Measurements from ENCODE around the gene C17orf100. TPM values are rescaled to one million over a fixed set of nuclear protein-coding genes. Genes with fewer than 3 reads are reported as not detected.
"Not testable (repeated sequence)": the region's sequence is repeated elsewhere in the genome, so short reads cannot be mapped to it uniquely, and the experiment has no call there.

The C17orf100 gene
- total RNA-seq, 1 experiment from 2014 or later, result 5.7 TPM

- in situ Hi-C loops (cut with HindIII; ENCODE audit: low pct_unique_long_range_greater_than_20kb, low sequenced_read_pairs), result no loop called here
- DNase-seq (ENCODE audit: low read depth), result no peak
Measured at GRCh38 chr17:6683081-6683684, 31.6 kb downstream of the C17orf100 start.

GRCh38 chr17:6683730-6684459 is 32.3 kb downstream of the C17orf100 start:
- DNase-seq (ENCODE audit: low read depth), result no peak
- in situ Hi-C loops (cut with HindIII; ENCODE audit: low pct_unique_long_range_greater_than_20kb, low sequenced_read_pairs), result no loop called here

- in situ Hi-C loops (cut with HindIII; ENCODE audit: low pct_unique_long_range_greater_than_20kb, low sequenced_read_pairs), result no loop called here
- DNase-seq (ENCODE audit: low read depth), result no peak
Measured at GRCh38 chr17:6684460-6684783, 32.9 kb downstream of the C17orf100 start.

GRCh38 chr17:6684881-6685767 is 33.6 kb downstream of the C17orf100 start:
- DNase-seq (ENCODE audit: low read depth), result no peak
- in situ Hi-C loops (cut with HindIII; ENCODE audit: low pct_unique_long_range_greater_than_20kb, low sequenced_read_pairs), result no loop called here

GRCh38 chr17:6686026-6686425 is 34.5 kb downstream of the C17orf100 start:
- in situ Hi-C loops (cut with HindIII; ENCODE audit: low pct_unique_long_range_greater_than_20kb, low sequenced_read_pairs), result no loop called here
- DNase-seq (ENCODE audit: low read depth), result no peak

GRCh38 chr17:6688944-6689343 is 37.4 kb downstream of the C17orf100 start:
- in situ Hi-C loops (cut with HindIII; ENCODE audit: low pct_unique_long_range_greater_than_20kb, low sequenced_read_pairs), result no loop called here
- no peak for DNase-seq (ENCODE audit: low read depth)

GRCh38 chr17:6690641-6691040 is 39.1 kb downstream of the C17orf100 start:
- in situ Hi-C loops (cut with HindIII; ENCODE audit: low pct_unique_long_range_greater_than_20kb, low sequenced_read_pairs), result no loop called here

GRCh38 chr17:6691546-6691945 is 40.0 kb downstream of the C17orf100 start:
- DNase-seq (ENCODE audit: low read depth), result no peak
- in situ Hi-C loops (cut with HindIII; ENCODE audit: low pct_unique_long_range_greater_than_20kb, low sequenced_read_pairs), result no loop called here

More at GRCh38 chr17:6690641-6691040, 39.1 kb downstream of the C17orf100 start:
- DNase-seq (ENCODE audit: low read depth), result no peak

GRCh38 chr17:6691958-6692357 is 40.4 kb downstream of the C17orf100 start:
- in situ Hi-C loops (cut with HindIII; ENCODE audit: low pct_unique_long_range_greater_than_20kb, low sequenced_read_pairs); DNase-seq (ENCODE audit: low read depth): not testable (repeated sequence)

- in situ Hi-C loops (cut with HindIII; ENCODE audit: low pct_unique_long_range_greater_than_20kb, low sequenced_read_pairs), result no loop called here
- DNase-seq (ENCODE audit: low read depth), result no peak
Measured at GRCh38 chr17:6695051-6695450, 43.5 kb downstream of the C17orf100 start.

- in situ Hi-C loops (cut with HindIII; ENCODE audit: low pct_unique_long_range_greater_than_20kb, low sequenced_read_pairs), result no loop called here
- no peak for DNase-seq (ENCODE audit: low read depth)
Measured at GRCh38 chr17:6695565-6695964, 44.0 kb downstream of the C17orf100 start.

GRCh38 chr17:6696906-6697305 is 45.3 kb downstream of the C17orf100 start:
- no peak for DNase-seq (ENCODE audit: low read depth)
- in situ Hi-C loops (cut with HindIII; ENCODE audit: low pct_unique_long_range_greater_than_20kb, low sequenced_read_pairs), result no loop called here

- no peak for DNase-seq (ENCODE audit: low read depth)
- in situ Hi-C loops (cut with HindIII; ENCODE audit: low pct_unique_long_range_greater_than_20kb, low sequenced_read_pairs), result no loop called here
Measured at GRCh38 chr17:6698004-6698403, 46.4 kb downstream of the C17orf100 start.

- DNase-seq (ENCODE audit: low read depth), result no peak
- in situ Hi-C loops (cut with HindIII; ENCODE audit: low pct_unique_long_range_greater_than_20kb, low sequenced_read_pairs), result no loop called here
Measured at GRCh38 chr17:6699997-6700947, 48.7 kb downstream of the C17orf100 start.

GRCh38 chr17:6700948-6701307 is 49.4 kb downstream of the C17orf100 start:
- no peak for DNase-seq (ENCODE audit: low read depth)
- in situ Hi-C loops (cut with HindIII; ENCODE audit: low pct_unique_long_range_greater_than_20kb, low sequenced_read_pairs), result no loop called here

GRCh38 chr17:6701719-6702118 is 50.2 kb downstream of the C17orf100 start:
- no peak for DNase-seq (ENCODE audit: low read depth)
- in situ Hi-C loops (cut with HindIII; ENCODE audit: low pct_unique_long_range_greater_than_20kb, low sequenced_read_pairs), result no loop called here

GRCh38 chr17:6702567-6703215 is 51.1 kb downstream of the C17orf100 start:
- in situ Hi-C loops (cut with HindIII; ENCODE audit: low pct_unique_long_range_greater_than_20kb, low sequenced_read_pairs), result no loop called here
- DNase-seq (ENCODE audit: low read depth), result no peak

Data from Caki2 (cell line).